Activated CD4-positive, alpha-beta memory T cell treated with anti-CD3 and anti-CD28 coated beads for 36 hours (primary cell): ENCODE data around the gene KRIT1. TPM values are rescaled to one million over a fixed set of nuclear protein-coding genes. Genes with fewer than 3 reads are reported as not detected.
"Not testable (repeated sequence)": the region's sequence is repeated elsewhere in the genome, so short reads cannot be mapped to it uniquely, and the experiment has no call there.

Experiments
- CTCF ChIA-PET: fragments of 350-600 bp; sonication (Branson Sonifier 250); formaldehyde crosslinking; loops from one replicate; lab custom pipeline; 2021; ENCODE audit warnings: antibody characterized with exemption, inconsistent platforms; lab: Charles Lee
- POLR2A ChIA-PET: fragments of 350-600 bp; sonication (Branson Sonifier 250); formaldehyde crosslinking; loops from one replicate; lab custom pipeline; 2021; ENCODE audit warnings: antibody characterized with exemption; lab: Charles Lee
- DNase-seq: peaks from one replicate; pipeline ENCODE4 v3.0.0-alpha.2; 2020
- H3K27ac Mint-ChIP-seq: one replicate; pipeline ENCODE4 v1.8.0; 2021; ENCODE audit warnings: mixed read lengths
- H3K27me3 Mint-ChIP-seq: one replicate; pipeline ENCODE4 v1.8.0; 2021; ENCODE audit warnings: mixed read lengths
- H3K36me3 Mint-ChIP-seq: one replicate; pipeline ENCODE4 v1.8.0; 2021; ENCODE audit warnings: mixed read lengths
- H3K4me1 Mint-ChIP-seq: one replicate; pipeline ENCODE4 v1.8.0; 2021; ENCODE audit warnings: low read depth, mixed read lengths
- H3K4me3 Mint-ChIP-seq: one replicate; pipeline ENCODE4 v1.8.0; 2021; ENCODE audit warnings: mild to moderate bottlenecking, mixed read lengths
- H3K9me3 Mint-ChIP-seq: one replicate; pipeline ENCODE4 v1.8.0; 2021; ENCODE audit warnings: mixed read lengths
- intact Hi-C: fragments of 100-400 bp; cut with micrococcal nuclease; formaldehyde crosslinking; loops from one replicate; pipeline ENCODE4 v1.15.1; 2023
- total RNA-seq, 2 experiments: library from RNA; stranded (reverse); gene quantifications; one replicate each; pipeline ENCODE4 v1.2.3, GENCODE V29; 2021

KRIT1 gene
- total RNA-seq, 2 experiments from 2014 or later = 29.2 to 29.3 TPM

GRCh38 chr7:92268921-92269320 lies 23.2 kb upstream of the KRIT1 start:
- intact Hi-C loops = no loop called here
- Mint-ChIP-seq H3K9me3 (no peaks in the 10 kb centered on the region), H3K27me3 (no peaks in the 10 kb centered on the region), H3K36me3 (no peaks in the 10 kb centered on the region), H3K4me3 (no peak overlapping the region), H3K27ac (no peak overlapping the region), H3K4me1 (peaks cover 2% of the 10 kb centered on the region)
- CTCF ChIA-PET = no interaction called here
- DNase-seq = no peak
- POLR2A ChIA-PET = no interaction called here

GRCh38 chr7:92266415-92267241 lies 20.9 kb upstream of the KRIT1 start:
- Mint-ChIP-seq H3K27me3 (no peaks in the 10 kb centered on the region), H3K36me3 (peaks cover 5% of the 10 kb centered on the region), H3K4me1 (peaks cover 1% of the 10 kb centered on the region), H3K9me3 (no peaks in the 10 kb centered on the region), H3K27ac (no peak overlapping the region), H3K4me3 (no peak overlapping the region)
- no peak for DNase-seq
- ChIA-PET CTCF (no interaction called here), POLR2A (no interaction called here)
- intact Hi-C loops = no loop called here

GRCh38 chr7:92260248-92260781 lies 14.6 kb upstream of the KRIT1 start:
- ChIA-PET POLR2A (no interaction called here), CTCF (no interaction called here)
- H3K27me3 Mint-ChIP-seq = no peaks in the 10 kb centered on the region
- H3K27ac Mint-ChIP-seq = no peak overlapping the region
- peaks cover 23% of the 10 kb centered on the region for H3K4me1 Mint-ChIP-seq
- no peak for DNase-seq
- H3K4me3 Mint-ChIP-seq = no peak overlapping the region
- no peaks in the 10 kb centered on the region for H3K9me3 Mint-ChIP-seq
- H3K36me3 Mint-ChIP-seq = peaks cover 15% of the 10 kb centered on the region
- intact Hi-C loops = no loop called here

- POLR2A ChIA-PET = no interaction called here
- Mint-ChIP-seq H3K4me3 (no peak overlapping the region), H3K9me3 (peaks cover 5% of the 10 kb centered on the region), H3K27me3 (no peaks in the 10 kb centered on the region), H3K36me3 (peaks cover 20% of the 10 kb centered on the region), H3K4me1 (peaks cover 28% of the 10 kb centered on the region), H3K27ac (no peak overlapping the region)
- CTCF ChIA-PET = no interaction called here
- DNase-seq = no peak
- intact Hi-C loops = no loop called here
Measured at GRCh38 chr7:92259610-92260247, 14.0 kb upstream of the KRIT1 start.

GRCh38 chr7:92259062-92259461 lies 13.3 kb upstream of the KRIT1 start:
- peaks cover 21% of the 10 kb centered on the region for H3K36me3 Mint-ChIP-seq
- no peaks in the 10 kb centered on the region for H3K27me3 Mint-ChIP-seq
- POLR2A ChIA-PET = interaction anchor here (0.6 kb wide), 1 partner anchor 124 kb away, joined by 3 read pairs; no protein-coding TSS in a partner anchor
- H3K4me1 Mint-ChIP-seq = peaks cover 29% of the 10 kb centered on the region
- H3K27ac Mint-ChIP-seq = no peak overlapping the region
- H3K9me3 Mint-ChIP-seq = peaks cover 6% of the 10 kb centered on the region
- no peak overlapping the region for H3K4me3 Mint-ChIP-seq
- no peak for DNase-seq
- CTCF ChIA-PET = no interaction called here
- intact Hi-C loops = no loop called here

GRCh38 chr7:92255308-92255707 lies 9.6 kb upstream of the KRIT1 start:
- H3K27me3 Mint-ChIP-seq = no peaks in the 10 kb centered on the region
- DNase-seq = no peak
- ChIA-PET POLR2A (no interaction called here), CTCF (no interaction called here)
- peaks cover 6% of the 10 kb centered on the region for H3K9me3 Mint-ChIP-seq
- H3K4me1 Mint-ChIP-seq = peaks cover 34% of the 10 kb centered on the region
- no peak overlapping the region for H3K27ac Mint-ChIP-seq
- H3K4me3 Mint-ChIP-seq = no peak overlapping the region
- peaks cover 16% of the 10 kb centered on the region for H3K36me3 Mint-ChIP-seq
- intact Hi-C loops = no loop called here

GRCh38 chr7:92254800-92255199 lies 9.1 kb upstream of the KRIT1 start:
- Mint-ChIP-seq H3K4me1 (peaks cover 28% of the 10 kb centered on the region), H3K36me3 (peaks cover 11% of the 10 kb centered on the region)
- H3K27ac Mint-ChIP-seq, H3K27me3 Mint-ChIP-seq, POLR2A ChIA-PET, H3K9me3 Mint-ChIP-seq, CTCF ChIA-PET, intact Hi-C loops, DNase-seq, H3K4me3 Mint-ChIP-seq: not testable (repeated sequence)

- CTCF ChIA-PET = no interaction called here
- Mint-ChIP-seq H3K4me1 (peaks cover 26% of the 10 kb centered on the region), H3K36me3 (peaks cover 9% of the 10 kb centered on the region), H3K27ac (no peak overlapping the region), H3K27me3 (no peaks in the 10 kb centered on the region), H3K9me3 (peaks cover 6% of the 10 kb centered on the region), H3K4me3 (no peak overlapping the region)
- intact Hi-C loops = no loop called here
- no peak for DNase-seq
- POLR2A ChIA-PET = no interaction called here
Measured at GRCh38 chr7:92253251-92253650, 7.5 kb upstream of the KRIT1 start.

GRCh38 chr7:92251181-92251580 lies 5.5 kb upstream of the KRIT1 start:
- no peak overlapping the region for H3K27ac Mint-ChIP-seq
- POLR2A ChIA-PET = no interaction called here
- no peaks in the 10 kb centered on the region for H3K27me3 Mint-ChIP-seq
- peaks cover 6% of the 10 kb centered on the region for H3K9me3 Mint-ChIP-seq
- DNase-seq = no peak
- intact Hi-C loops = no loop called here
- CTCF ChIA-PET = no interaction called here
- peaks cover 37% of the 10 kb centered on the region for H3K4me1 Mint-ChIP-seq
- peaks cover 9% of the 10 kb centered on the region for H3K36me3 Mint-ChIP-seq
- H3K4me3 Mint-ChIP-seq = no peak overlapping the region

- Mint-ChIP-seq H3K4me3 (no peak overlapping the region), H3K36me3 (peaks cover 10% of the 10 kb centered on the region), H3K27ac (no peak overlapping the region), H3K27me3 (no peaks in the 10 kb centered on the region), H3K9me3 (peaks cover 6% of the 10 kb centered on the region), H3K4me1 (peaks cover 32% of the 10 kb centered on the region)
- no peak for DNase-seq
- intact Hi-C loops = no loop called here
- POLR2A ChIA-PET = no interaction called here
- CTCF ChIA-PET = no interaction called here
Measured at GRCh38 chr7:92250603-92251002, 4.9 kb upstream of the KRIT1 start.

- CTCF ChIA-PET = interaction anchor here (0.9 to 2.5 kb wide), 6 partner anchors 25 to 202 kb away, joined by 3 to 20 read pairs (median 6); partner anchors contain the start of genes CYP51A1 and GATAD1
Measured at GRCh38 chr7:92246360-92247101, 817 bp upstream of the KRIT1 start.

More at GRCh38 chr7:92246360-92247101, 817 bp upstream of the KRIT1 start:
- H3K9me3 Mint-ChIP-seq = no peaks in the 10 kb centered on the region
- POLR2A ChIA-PET = interaction anchor here (1.0 to 3.2 kb wide), 7 partner anchors 7 to 307 kb away, joined by 3 to 17 read pairs (median 4); partner anchors contain the start of genes CYP51A1 and GATAD1
- no peaks in the 10 kb centered on the region for H3K27me3 Mint-ChIP-seq
- H3K36me3 Mint-ChIP-seq = peaks cover 6% of the 10 kb centered on the region
- H3K4me1 Mint-ChIP-seq = peaks cover 34% of the 10 kb centered on the region
- H3K4me3 Mint-ChIP-seq = peak overlapping the region; percentile 92
- DNase-seq = peak; percentile 36
- H3K27ac Mint-ChIP-seq = peak overlapping the region; percentile 85
- intact Hi-C loops = loop anchor here (1.0 to 5.0 kb wide), 3 partner anchors 306 to 366 kb away; partner anchors contain the start of genes AKAP9 and MTERF1
